ENCODE measurements around the gene DMPK.

DMPK gene, protein sequence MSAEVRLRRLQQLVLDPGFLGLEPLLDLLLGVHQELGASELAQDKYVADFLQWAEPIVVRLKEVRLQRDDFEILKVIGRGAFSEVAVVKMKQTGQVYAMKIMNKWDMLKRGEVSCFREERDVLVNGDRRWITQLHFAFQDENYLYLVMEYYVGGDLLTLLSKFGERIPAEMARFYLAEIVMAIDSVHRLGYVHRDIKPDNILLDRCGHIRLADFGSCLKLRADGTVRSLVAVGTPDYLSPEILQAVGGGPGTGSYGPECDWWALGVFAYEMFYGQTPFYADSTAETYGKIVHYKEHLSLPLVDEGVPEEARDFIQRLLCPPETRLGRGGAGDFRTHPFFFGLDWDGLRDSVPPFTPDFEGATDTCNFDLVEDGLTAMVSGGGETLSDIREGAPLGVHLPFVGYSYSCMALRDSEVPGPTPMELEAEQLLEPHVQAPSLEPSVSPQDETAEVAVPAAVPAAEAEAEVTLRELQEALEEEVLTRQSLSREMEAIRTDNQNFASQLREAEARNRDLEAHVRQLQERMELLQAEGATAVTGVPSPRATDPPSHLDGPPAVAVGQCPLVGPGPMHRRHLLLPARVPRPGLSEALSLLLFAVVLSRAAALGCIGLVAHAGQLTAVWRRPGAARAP

DNA sequence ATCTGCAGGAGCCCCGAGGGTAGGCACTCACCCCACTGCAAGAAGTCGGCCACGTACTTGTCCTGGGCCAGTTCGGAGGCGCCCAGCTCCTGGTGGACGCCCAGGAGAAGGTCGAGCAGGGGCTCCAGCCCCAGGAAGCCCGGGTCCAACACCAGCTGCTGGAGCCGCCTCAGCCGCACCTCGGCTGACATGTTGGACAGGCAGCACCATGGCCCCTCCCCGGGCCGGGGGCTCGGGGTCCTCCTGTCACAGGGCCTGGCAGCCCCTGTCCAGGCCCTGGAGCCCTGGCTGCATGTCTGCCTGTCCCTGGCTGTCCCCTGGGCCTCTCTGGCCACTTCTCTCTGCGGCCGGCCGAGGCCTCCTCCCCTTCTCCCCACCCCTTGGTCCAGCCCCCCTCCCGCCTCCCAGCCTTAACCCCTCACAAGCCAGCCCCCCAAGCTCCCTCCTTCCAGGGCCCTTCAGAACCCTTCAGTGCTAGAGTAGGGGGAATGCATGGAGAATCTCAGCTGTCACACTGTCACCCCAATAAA lies at the start of gene DMPK:
TSS of gene DMPK (minus strand) at position 329 of the 530 bp plus-strand sequence. CDS start at position 191, 138 bp downstream.
- DNase-seq (ENCODE audit: low spot score), result no peak

DNA sequence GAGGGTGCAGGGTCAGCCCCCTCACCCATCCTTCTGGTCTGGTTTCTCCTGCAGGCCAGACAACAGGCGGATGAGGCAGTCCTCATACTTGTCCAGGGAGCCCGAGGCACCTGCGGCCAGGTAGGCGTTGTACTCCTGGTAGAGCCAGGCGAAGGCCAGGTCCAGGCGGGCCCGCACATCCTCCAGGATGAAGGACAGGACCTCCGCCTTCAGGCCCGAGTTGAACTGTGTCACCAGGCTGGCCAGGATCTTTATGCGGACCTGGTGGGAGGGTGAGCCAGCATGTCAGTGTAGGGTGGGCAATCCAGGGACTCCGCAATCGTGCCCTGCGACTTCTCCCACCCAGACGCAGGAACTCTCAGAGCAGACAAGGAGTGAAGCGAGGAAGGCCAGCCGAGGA lies 46.7 kb upstream of the DMPK start:
- DNase-seq (ENCODE audit: low spot score), result no peak

GRCh38 chr19:45828523-45828922 lies 46.2 kb upstream of the DMPK start:
- no peak for DNase-seq (ENCODE audit: low spot score)

DNA sequence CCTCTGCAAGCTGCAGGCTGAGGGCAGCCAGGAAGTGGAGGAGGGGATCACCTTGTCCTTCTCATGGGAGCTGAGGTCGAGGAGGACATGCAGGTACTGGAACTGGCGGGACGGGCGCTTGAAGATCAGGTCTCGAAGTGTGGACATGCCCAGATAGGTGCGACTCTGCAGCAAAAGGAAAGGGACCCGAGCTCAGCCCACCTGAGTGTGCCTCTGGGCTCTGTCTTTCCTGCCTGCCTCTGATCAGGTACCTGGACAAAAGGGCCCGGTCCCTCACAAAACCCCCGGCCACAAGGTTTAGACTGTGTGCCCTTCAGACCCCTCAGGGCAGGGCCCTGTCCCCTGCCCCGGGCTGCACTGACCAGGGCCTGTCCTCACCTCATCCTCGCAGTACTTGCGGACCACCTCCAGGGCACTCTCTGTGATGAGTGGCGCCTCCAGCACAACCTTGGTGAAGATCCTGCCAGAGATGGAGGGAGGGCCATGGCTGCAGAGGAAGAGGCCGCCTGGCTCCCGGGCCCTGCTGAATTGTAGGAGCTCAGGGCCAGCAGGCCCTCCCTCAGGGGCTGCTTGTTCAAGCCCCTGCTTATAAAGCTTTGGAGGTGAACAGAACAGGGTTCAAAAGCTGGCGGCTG lies 45.3 kb upstream of the DMPK start:
- no peak for DNase-seq (ENCODE audit: low spot score)

DNA sequence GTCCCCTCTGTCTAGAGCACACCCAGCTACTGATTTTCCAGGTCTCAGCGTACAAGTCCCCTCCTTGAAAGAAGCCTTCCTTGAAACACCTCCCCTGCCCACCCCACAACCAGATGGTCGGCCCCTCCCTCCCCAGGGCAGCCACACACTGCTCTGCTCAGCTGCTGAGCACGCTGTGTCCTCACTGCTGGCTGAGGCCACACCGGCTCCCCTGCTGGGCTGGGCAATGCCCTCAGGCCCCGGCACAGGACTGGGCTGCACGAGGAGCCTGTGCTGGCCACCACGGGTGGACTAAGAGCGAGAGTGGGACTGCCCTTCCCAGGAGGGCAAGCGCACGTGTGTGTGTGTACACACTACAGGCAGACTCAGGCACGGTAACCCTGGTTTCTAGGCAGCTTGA lies 44.6 kb upstream of the DMPK start:
- DNase-seq (ENCODE audit: low spot score), result no peak

- no peak for DNase-seq (ENCODE audit: low spot score)
Observed at GRCh38 chr19:45825917-45826893, 43.9 kb upstream of the DMPK start.

GRCh38 chr19:45825263-45825605 lies 42.9 kb upstream of the DMPK start:
- DNase-seq (ENCODE audit: low spot score), result no peak

DNA sequence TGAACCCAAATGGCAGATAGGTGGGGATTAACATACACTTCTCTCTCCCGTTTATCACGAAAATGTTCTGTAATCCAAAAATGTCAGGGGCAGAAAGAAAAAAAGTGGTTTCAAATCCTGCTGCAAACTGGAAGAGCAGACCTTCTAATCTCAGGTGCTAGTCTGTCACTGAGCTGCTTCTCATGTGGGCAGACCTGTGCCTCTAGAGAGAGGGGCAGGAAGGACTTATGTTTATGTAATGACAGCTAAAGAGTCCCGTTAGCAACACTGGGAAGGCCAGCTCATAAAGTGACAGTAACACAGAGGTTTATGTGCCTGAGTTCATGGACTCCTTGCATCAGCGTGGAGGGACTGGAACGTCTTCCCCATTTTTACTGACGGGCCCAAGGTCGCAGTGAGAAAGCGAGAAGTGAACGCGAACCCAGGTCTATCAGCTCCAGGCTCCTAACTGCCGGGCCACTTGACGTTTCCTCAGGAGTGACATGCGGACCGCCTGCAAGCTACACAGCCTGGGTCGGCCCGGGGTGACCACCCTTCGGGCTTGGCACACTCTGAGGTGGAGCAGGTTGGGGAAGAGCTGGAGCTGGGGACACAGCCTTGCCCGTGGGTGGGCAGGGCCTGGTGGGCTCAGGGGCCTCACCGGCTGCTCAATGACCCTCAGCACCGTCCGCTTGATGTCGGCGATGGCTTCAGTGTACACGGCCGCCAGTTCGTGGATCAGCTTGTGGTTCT lies 42.4 kb upstream of the DMPK start:
- DNase-seq (ENCODE audit: low spot score), result no peak

- no peak for DNase-seq (ENCODE audit: low spot score)
Observed at GRCh38 chr19:45824041-45824471, 41.8 kb upstream of the DMPK start.

- no peak for DNase-seq (ENCODE audit: low spot score)
Observed at GRCh38 chr19:45823182-45823581, 40.9 kb upstream of the DMPK start.

DNA sequence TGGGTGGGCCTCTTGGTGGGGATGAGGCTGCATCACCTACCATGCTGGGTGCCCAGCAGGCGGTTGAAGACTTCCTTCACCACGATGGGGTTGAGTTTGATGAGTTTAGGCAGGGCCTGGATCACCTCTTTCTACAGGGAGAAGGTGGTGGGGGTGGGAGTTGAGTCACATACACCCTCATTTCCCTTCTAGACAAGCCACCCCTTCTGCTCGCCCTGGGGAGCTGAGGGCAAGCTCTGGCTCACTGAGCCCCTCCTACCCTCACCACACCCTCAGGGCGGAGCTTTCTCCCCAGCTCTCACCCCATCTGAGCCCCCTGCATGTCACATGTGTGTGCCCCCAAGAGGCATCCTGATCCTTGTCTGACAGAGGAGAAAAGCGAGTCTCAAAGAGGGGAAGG lies 40.4 kb upstream of the DMPK start:
- DNase-seq (ENCODE audit: low spot score), result no peak

- no peak for DNase-seq (ENCODE audit: low spot score)
Observed at GRCh38 chr19:45821570-45821969, 39.3 kb upstream of the DMPK start.

DNA sequence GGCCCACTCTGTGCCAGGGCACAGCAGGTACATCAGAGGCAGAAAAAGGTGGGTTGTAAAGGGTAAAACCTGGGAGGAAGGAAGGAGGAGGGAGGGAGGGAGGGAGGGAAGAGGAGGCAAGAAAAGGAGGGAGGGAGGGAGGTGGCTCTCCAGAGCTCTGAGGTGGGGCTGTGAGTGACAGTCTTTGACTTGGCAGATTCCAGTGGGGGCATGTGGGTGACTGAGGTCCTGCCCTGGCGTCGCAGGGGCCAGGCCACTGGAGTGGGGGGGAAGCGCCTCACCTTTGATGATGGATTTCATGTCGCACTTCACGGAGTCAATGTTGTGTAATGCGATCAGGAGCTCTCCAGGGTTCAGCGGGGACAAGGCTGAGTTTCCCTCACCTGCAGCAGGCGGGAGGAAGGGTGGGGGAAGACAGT lies 38.8 kb upstream of the DMPK start:
- DNase-seq (ENCODE audit: low spot score), result no peak

- DNase-seq (ENCODE audit: low spot score), result no peak
Observed at GRCh38 chr19:45820413-45821102, 38.3 kb upstream of the DMPK start.

GRCh38 chr19:45819769-45820168 lies 37.5 kb upstream of the DMPK start:
- no peak for DNase-seq (ENCODE audit: low spot score)

- no peak for DNase-seq (ENCODE audit: low spot score)
Observed at GRCh38 chr19:45817725-45818301, 35.5 kb upstream of the DMPK start.

DNA sequence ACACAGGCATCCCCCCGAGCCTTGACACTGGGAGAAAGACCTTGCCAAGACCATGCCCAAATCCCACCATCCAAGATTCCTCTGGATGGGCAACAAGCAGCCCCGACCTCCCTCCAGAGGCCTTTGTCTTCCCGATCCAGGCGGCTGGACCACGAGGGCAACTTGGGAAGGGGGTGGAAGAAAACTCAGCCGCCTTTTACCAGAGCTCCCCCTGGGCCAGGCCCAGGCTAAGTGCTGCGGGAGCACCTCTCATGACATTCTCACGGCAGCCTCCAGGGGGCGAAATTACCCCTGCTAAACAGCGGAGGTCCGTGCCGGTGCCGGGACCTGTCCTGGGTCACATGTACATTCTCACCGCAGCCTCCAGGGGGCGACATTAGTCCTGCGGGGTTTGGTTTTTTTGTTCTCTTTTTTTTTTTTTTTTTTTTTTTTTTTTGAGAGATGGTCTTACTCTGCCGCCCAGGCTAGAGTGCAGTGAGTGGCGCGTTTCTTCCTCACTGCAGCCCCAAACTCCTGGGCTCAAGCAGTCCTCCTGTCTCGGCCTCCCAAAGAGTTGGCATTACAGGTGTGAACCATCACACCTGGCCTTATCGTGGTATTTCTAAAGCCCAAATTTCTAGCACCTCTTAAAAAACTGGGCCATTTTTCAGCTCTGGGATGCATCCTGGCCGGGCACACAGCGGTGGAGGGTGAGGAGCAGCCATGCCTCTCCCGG lies 34.9 kb upstream of the DMPK start:
- peak; percentile 96 for DNase-seq (ENCODE audit: low spot score)

DNA sequence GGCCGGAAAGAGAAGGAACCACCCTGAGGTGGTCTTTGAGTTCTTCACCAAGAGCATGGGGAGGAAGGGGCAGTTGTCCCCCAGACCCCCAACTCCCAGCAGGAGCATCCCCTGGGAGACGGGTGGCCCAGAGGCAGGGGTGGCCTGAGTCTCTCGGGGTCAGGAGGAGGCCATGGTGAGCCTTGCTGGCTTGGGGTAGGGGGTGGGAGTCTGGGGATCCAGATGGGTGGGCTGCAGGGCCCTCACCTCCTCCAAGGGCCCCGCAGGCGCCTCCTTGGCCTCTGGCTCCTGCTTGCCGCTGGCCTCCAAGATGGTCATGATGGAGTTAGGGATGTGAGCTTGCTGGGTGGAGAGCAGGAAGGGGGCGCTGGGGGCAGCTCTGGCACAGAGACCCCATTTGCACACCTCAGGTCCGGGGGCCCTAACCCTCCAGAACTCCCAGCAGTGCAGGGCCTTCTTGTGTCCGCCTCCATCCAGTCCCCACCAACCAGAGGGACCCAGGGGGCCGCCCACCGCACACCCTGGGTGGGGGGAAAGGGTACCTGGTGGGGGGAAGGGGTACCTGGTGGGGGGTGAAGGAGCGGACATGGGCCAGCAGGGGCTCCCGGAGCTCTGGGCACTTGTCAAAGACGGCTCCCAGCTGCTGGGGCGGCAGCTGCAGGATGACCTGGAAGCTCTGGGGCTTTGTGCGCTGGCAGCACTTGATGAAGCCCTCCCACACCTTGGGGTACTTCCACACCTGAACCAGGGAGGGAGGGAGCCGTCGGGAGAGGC lies 34.1 kb upstream of the DMPK start:
- no peak for DNase-seq (ENCODE audit: low spot score)
